Choroid plexus epithelial cell (primary cell): ENCODE data around the gene ZNF324.

ENCODE experiments used
- DNase-seq: peaks from one replicate; pipeline ENCODE4 v3.0.0-alpha.2; 2010; ENCODE audit warnings: low read depth
- H3K4me3 ChIP-seq: 2 replicates; pipeline ENCODE4 v1.5.1; 2011; ENCODE audit warnings: low read depth, mild to moderate bottlenecking, control low read depth, low read length, moderate library complexity
- TF ChIP-seq, protein P1 (sequence below): conservative IDR thresholded peaks from 2 replicates; pipeline ENCODE4 v1.5.1; 2011; ENCODE audit warnings: low read depth, mild to moderate bottlenecking, control low read depth, inconsistent platforms, low read length, moderate library complexity

The ZNF324 gene

DNA sequence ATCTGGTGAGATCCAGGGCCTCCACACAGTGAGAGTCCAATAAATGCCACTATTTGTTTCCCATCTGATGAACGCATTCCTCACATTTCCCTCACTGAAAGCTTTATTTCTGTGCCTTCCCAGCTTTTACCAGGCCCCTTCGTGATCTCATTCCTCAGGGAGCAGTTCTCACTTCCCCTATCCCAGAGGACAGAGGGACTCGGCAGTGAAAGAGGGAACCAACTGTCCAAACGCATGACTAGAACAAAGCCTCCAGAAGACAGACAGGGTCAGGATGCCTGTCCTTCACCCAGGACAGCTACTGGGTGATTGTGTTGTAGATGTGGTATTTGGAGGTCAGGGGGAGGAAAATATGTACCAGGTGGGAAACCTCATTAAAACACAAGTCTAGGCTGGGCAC is 54.8 kb downstream of the ZNF324 start:
- no peak overlapping the region for H3K4me3 ChIP-seq
- TF ChIP-seq, protein P1, sequence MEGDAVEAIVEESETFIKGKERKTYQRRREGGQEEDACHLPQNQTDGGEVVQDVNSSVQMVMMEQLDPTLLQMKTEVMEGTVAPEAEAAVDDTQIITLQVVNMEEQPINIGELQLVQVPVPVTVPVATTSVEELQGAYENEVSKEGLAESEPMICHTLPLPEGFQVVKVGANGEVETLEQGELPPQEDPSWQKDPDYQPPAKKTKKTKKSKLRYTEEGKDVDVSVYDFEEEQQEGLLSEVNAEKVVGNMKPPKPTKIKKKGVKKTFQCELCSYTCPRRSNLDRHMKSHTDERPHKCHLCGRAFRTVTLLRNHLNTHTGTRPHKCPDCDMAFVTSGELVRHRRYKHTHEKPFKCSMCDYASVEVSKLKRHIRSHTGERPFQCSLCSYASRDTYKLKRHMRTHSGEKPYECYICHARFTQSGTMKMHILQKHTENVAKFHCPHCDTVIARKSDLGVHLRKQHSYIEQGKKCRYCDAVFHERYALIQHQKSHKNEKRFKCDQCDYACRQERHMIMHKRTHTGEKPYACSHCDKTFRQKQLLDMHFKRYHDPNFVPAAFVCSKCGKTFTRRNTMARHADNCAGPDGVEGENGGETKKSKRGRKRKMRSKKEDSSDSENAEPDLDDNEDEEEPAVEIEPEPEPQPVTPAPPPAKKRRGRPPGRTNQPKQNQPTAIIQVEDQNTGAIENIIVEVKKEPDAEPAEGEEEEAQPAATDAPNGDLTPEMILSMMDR, result no peak
- no peak for DNase-seq

DNA sequence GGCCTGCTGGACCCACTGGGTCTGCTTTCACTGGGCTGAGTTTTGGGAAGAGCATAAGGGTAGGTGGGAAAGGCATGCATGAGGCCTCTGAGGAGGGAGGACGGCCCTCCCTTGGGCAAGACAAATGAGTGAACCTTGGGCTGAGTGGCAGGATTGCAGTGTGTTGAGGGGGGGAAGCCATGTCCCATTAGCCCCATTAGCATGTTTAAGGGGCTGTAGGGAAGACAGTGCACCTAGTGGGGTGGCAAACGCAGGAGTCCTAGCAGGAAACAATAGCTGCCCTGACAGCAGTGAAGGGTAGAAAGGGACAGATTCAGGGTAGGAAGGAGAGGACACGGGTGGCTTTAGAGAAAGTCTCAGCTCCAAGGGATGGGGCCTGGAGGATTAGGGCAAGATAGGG is 55.8 kb downstream of the ZNF324 start:
- H3K4me3 ChIP-seq, result no peak overlapping the region
- TF ChIP-seq, protein P1, result no peak

More for the DNA sequence above, 55.8 kb downstream of the ZNF324 start:
- DNase-seq, result no peak
